SK-N-MC (cell line): ENCODE data around the gene NEURL3.

ENCODE experiments used
- DNase-seq: peaks from one replicate; pipeline ENCODE4 v3.0.0-alpha.2; 2011; ENCODE audit warnings: low read depth, low spot score
- H3K27ac ChIP-seq: fragments of 200-600 bp; sonication (generic); 2 replicates; pipeline ENCODE4 v1.5.1; 2016; ENCODE audit warnings: mixed run types
- H3K36me3 ChIP-seq: fragments of 200-600 bp; sonication (generic); 2 replicates; pipeline ENCODE4 v1.6.1; 2017; ENCODE audit warnings: antibody characterized with exemption, low read length, mixed read lengths; ENCODE audit not compliant: insufficient read depth
- H3K4me3 ChIP-seq: fragments of 200-600 bp; sonication (generic); 2 replicates; pipeline ENCODE4 v1.5.1; 2016
- H3K9ac ChIP-seq: fragments of 200-600 bp; sonication (generic); 2 replicates; pipeline ENCODE4 v1.8.0; 2017; ENCODE audit warnings: mixed run types, mixed read lengths; ENCODE audit not compliant: insufficient read length
- H3K9me3 ChIP-seq: fragments of 200-600 bp; sonication (generic); 2 replicates; pipeline ENCODE4 v1.6.1; 2017; ENCODE audit warnings: low read depth, mild to moderate bottlenecking, antibody characterized with exemption, low read length, moderate library complexity, mixed read lengths
- EZH2 ChIP-seq: fragments of 200-600 bp; sonication (generic); IDR thresholded peaks from one replicate; pipeline ENCODE4 v1.6.1; 2017; ENCODE audit warnings: antibody characterized with exemption
- FOXP2 ChIP-seq: optimal IDR thresholded peaks from 2 replicates; pipeline ENCODE3; 2011; ENCODE audit warnings: mild to moderate bottlenecking, moderate library complexity; ENCODE audit not compliant: insufficient read depth; ENCODE audit errors: extremely low read length, control extremely low read depth
- POLR2AphosphoS5 ChIP-seq: IDR thresholded peaks from 2 replicates; pipeline ENCODE4 v1.6.1; 2012; ENCODE audit warnings: mild to moderate bottlenecking, low read depth, low read length, borderline replicate concordance

The NEURL3 gene

GRCh38 chr2:96529376-96530143 lies 24.4 kb upstream of the NEURL3 start:
- no peaks in the 10 kb centered on the region for H3K36me3 ChIP-seq
- DNase-seq = no peak
- no peaks in the 10 kb centered on the region for H3K9me3 ChIP-seq
- H3K9ac ChIP-seq = no peak overlapping the region
- no peak overlapping the region for H3K27ac ChIP-seq
- no peak overlapping the region for H3K4me3 ChIP-seq
- TF ChIP-seq FOXP2 (no peak), EZH2 (no peak), POLR2AphosphoS5 (no peak)

- Histone ChIP-seq H3K9me3 (no peaks in the 10 kb centered on the region), H3K27ac (no peak overlapping the region), H3K4me3 (no peak overlapping the region), H3K36me3 (no peaks in the 10 kb centered on the region), H3K9ac (no peak overlapping the region)
- DNase-seq = no peak
- TF ChIP-seq EZH2 = no peak
- TF ChIP-seq FOXP2 = no peak
- TF ChIP-seq POLR2AphosphoS5 = no peak
These were observed 23.7 kb upstream of the NEURL3 start for GRCh38 chr2:96528700-96529375.

GRCh38 chr2:96528006-96528699 lies 23.0 kb upstream of the NEURL3 start:
- H3K4me3 ChIP-seq = no peak overlapping the region
- no peak for DNase-seq
- H3K27ac ChIP-seq = no peak overlapping the region
- no peak overlapping the region for H3K9ac ChIP-seq
- H3K9me3 ChIP-seq = no peaks in the 10 kb centered on the region
- TF ChIP-seq POLR2AphosphoS5 = no peak
- TF ChIP-seq FOXP2 = no peak
- no peak for TF ChIP-seq EZH2
- no peaks in the 10 kb centered on the region for H3K36me3 ChIP-seq

- TF ChIP-seq FOXP2 = no peak
- no peak for TF ChIP-seq EZH2
- no peak for TF ChIP-seq POLR2AphosphoS5
- H3K27ac ChIP-seq = no peak overlapping the region
- H3K9ac ChIP-seq = no peak overlapping the region
- no peak overlapping the region for H3K4me3 ChIP-seq
- no peaks in the 10 kb centered on the region for H3K36me3 ChIP-seq
- no peak for DNase-seq
- H3K9me3 ChIP-seq = no peaks in the 10 kb centered on the region
These were observed 22.3 kb upstream of the NEURL3 start for GRCh38 chr2:96527286-96528005.

- H3K9ac ChIP-seq = no peak overlapping the region
- H3K36me3 ChIP-seq = no peaks in the 10 kb centered on the region
- DNase-seq = no peak
- TF ChIP-seq POLR2AphosphoS5 = no peak
- H3K9me3 ChIP-seq = no peaks in the 10 kb centered on the region
- no peak overlapping the region for H3K4me3 ChIP-seq
- H3K27ac ChIP-seq = no peak overlapping the region
These were observed 21.6 kb upstream of the NEURL3 start for GRCh38 chr2:96526615-96527285.

- Histone ChIP-seq H3K36me3 (no peaks in the 10 kb centered on the region), H3K27ac (no peak overlapping the region), H3K9ac (no peak overlapping the region), H3K9me3 (no peaks in the 10 kb centered on the region), H3K4me3 (no peak overlapping the region)
- no peak for TF ChIP-seq FOXP2
- no peak for TF ChIP-seq EZH2
- no peak for TF ChIP-seq POLR2AphosphoS5
- DNase-seq = no peak
These were observed 21.0 kb upstream of the NEURL3 start for GRCh38 chr2:96526101-96526591.

GRCh38 chr2:96525211-96525507 lies 20.0 kb upstream of the NEURL3 start:
- no peaks in the 10 kb centered on the region for H3K36me3 ChIP-seq
- H3K4me3 ChIP-seq = no peak overlapping the region
- no peaks in the 10 kb centered on the region for H3K9me3 ChIP-seq
- H3K9ac ChIP-seq = no peak overlapping the region
- DNase-seq = no peak
- TF ChIP-seq POLR2AphosphoS5 (no peak), EZH2 (no peak), FOXP2 (no peak)
- H3K27ac ChIP-seq = no peak overlapping the region
